ENCODE measurements around the gene BCKDHB.

BCKDHB gene

DNA sequence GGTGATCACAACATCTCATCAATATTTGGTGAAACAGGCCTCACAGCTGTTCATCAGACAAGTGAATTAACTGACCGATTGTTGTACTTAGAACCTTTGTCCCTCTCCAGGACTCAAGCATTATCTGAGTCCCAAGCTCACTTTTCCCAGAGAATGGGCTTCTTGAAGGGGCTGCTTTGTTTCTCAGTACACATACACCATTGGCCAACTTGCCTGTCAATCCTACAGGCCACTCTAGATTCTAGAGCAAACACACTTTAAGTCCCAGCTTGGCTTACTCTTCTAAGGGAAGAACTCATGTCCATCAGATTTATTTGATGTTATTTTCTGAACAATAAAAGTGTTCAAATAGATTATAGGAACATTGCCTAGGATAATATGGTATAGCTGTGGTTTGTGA is 249.5 kb downstream of the BCKDHB start:
- Histone ChIP-seq H3K9me3 (ENCODE audit: control insufficient read depth, insufficient read depth, low read length) (no peaks in the 10 kb centered on the region), H3K36me3 (ENCODE audit: insufficient read depth, low read length) (no peaks in the 10 kb centered on the region), H3K9ac (ENCODE audit: low read depth, low read length) (no peak overlapping the region), H3K4me1 (ENCODE audit: insufficient read depth, low read length) (no peaks in the 10 kb centered on the region)

DNA sequence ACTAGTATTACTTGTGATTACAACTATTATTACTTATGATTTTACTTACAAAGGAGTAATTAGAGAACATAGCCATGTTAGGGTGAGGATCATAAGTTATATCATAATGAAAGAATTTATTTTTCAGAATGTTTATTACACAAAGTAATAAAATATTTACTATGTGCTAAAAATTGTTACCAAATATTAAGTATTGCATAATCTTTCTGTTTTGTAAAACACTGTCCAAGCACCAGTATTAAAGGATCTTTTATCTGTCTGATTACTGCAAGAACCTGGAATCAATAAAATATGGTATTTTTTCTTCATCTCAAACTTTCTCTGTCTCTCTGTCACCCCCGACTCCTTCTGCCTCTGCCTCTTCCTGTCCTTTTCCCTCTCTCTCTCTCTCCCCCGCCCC is 250.1 kb downstream of the BCKDHB start:
- Histone ChIP-seq H3K9me3 (ENCODE audit: control insufficient read depth, insufficient read depth, low read length) (no peaks in the 10 kb centered on the region), H3K9ac (ENCODE audit: low read depth, low read length) (no peak overlapping the region), H3K36me3 (ENCODE audit: insufficient read depth, low read length) (no peaks in the 10 kb centered on the region), H3K4me1 (ENCODE audit: insufficient read depth, low read length) (no peaks in the 10 kb centered on the region)

DNA sequence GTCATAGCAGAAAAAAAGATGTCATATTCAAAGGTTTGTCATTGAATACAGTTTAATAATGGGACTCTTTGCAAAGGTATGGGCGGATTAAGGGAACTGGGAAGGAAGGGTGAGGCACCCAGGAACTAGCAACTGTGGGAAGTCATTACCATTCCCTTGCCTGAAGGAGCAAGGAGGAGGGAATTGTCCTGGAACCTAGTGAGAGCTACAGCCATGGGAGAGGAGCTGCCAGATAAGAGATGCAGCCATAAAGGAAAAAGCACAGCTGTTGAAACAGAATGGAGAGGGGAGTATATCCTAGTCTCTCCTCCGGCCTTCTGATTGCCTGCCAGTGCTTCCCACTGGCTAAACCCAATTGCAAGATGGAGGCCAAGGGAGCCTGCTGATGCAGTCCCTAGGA is 250.6 kb downstream of the BCKDHB start:
- H3K9ac ChIP-seq (ENCODE audit: low read depth, low read length): no peak overlapping the region
- H3K4me1 ChIP-seq (ENCODE audit: insufficient read depth, low read length): no peaks in the 10 kb centered on the region
- H3K36me3 ChIP-seq (ENCODE audit: insufficient read depth, low read length): no peaks in the 10 kb centered on the region
- no peaks in the 10 kb centered on the region for H3K9me3 ChIP-seq (ENCODE audit: control insufficient read depth, insufficient read depth, low read length)

DNA sequence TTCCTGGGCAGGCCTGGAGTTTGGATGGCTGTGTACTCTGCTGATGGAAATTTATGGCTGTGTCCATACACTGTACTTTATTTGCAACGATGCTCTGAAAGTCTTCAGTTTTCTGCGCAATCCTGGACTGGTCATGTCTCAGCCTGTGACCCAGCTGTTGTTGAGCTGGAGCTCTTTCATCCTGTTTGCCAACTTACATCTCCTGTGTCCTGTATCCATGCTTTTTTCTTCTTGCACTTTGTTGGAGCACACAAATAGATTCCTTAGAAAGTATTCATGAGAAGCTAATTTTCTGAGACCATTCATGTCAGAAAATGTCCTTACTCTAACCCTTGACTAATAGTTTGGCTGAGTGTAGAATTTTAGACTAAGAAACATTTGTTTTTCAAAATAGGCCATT is 251.2 kb downstream of the BCKDHB start:
- H3K9ac ChIP-seq (ENCODE audit: low read depth, low read length): no peak overlapping the region
- H3K4me1 ChIP-seq (ENCODE audit: insufficient read depth, low read length): no peaks in the 10 kb centered on the region
- H3K36me3 ChIP-seq (ENCODE audit: insufficient read depth, low read length): no peaks in the 10 kb centered on the region
- no peaks in the 10 kb centered on the region for H3K9me3 ChIP-seq (ENCODE audit: control insufficient read depth, insufficient read depth, low read length)

DNA sequence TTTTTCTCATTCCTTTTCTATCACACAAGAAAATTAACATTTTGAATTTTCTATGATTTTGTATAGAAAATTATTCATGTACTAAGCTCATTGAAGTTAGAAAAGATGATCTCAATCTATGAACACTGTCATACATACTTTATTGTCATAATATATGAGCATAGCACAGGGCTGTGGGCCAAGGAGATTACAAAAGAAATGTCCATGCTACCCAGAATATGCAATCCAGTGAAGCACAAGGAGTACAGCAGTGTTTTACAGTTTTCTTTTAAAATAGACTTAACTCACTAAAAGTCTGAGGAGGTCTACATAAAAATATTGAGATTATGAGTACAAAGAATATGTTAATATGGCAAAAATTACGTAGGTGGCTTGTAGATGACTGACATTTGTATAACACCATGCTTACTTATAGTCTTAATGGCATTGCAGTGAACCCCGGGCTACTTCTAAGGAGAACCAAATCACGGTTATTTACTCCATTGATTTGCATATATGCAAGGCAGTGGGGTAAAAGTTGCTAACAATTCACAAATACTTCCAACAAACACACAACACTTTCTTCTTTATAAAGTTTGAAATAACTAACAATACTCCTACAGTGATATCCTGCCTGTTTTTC is 257.1 kb downstream of the BCKDHB start:
- no peak overlapping the region for H3K9ac ChIP-seq (ENCODE audit: low read depth, low read length)
- H3K4me1 ChIP-seq (ENCODE audit: insufficient read depth, low read length): no peaks in the 10 kb centered on the region
- H3K9me3 ChIP-seq (ENCODE audit: control insufficient read depth, insufficient read depth, low read length): no peaks in the 10 kb centered on the region
- no peaks in the 10 kb centered on the region for H3K36me3 ChIP-seq (ENCODE audit: insufficient read depth, low read length)

DNA sequence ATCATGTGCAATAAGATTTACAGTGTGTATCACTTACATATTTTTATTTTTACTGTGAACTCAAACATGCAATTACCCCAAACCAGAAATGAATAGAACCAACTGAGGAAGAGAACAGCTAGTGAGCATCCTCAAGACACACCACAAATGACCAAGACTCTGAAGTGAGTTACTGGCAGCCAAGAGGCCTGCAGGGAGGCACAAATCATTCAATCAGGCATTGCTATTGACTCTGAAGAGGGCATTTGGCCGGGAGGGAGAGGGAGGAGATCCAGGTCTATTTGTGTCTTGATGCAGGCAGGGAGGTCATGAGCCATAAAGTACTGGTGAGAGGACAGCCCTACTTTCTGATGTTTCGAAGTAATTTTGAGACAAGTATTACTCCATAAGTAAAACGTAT is 257.7 kb downstream of the BCKDHB start:
- Histone ChIP-seq H3K36me3 (ENCODE audit: insufficient read depth, low read length) (no peaks in the 10 kb centered on the region), H3K9ac (ENCODE audit: low read depth, low read length) (no peak overlapping the region), H3K9me3 (ENCODE audit: control insufficient read depth, insufficient read depth, low read length) (no peaks in the 10 kb centered on the region), H3K4me1 (ENCODE audit: insufficient read depth, low read length) (no peaks in the 10 kb centered on the region)

DNA sequence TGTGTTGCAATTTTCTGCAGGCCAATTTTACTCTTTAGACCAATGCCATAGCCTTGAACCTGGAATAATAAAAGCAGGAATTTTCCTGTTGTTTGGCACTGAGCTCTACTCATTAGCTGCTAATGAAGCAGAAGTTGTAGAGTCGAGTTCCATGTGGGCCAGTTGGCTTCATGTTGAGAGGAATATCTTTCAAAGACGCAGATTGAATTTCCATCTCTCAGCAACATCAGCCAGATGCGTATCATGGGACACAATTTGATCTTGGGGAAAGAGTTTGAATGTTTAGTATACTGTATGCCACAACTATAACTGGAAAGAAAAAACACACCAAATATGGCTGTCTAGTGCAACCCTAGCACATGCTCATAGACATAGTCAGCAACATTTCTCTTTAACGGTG is 259.6 kb downstream of the BCKDHB start:
- Histone ChIP-seq H3K9ac (ENCODE audit: low read depth, low read length) (no peak overlapping the region), H3K9me3 (ENCODE audit: control insufficient read depth, insufficient read depth, low read length) (no peaks in the 10 kb centered on the region), H3K36me3 (ENCODE audit: insufficient read depth, low read length) (no peaks in the 10 kb centered on the region), H3K4me1 (ENCODE audit: insufficient read depth, low read length) (no peaks in the 10 kb centered on the region)

DNA sequence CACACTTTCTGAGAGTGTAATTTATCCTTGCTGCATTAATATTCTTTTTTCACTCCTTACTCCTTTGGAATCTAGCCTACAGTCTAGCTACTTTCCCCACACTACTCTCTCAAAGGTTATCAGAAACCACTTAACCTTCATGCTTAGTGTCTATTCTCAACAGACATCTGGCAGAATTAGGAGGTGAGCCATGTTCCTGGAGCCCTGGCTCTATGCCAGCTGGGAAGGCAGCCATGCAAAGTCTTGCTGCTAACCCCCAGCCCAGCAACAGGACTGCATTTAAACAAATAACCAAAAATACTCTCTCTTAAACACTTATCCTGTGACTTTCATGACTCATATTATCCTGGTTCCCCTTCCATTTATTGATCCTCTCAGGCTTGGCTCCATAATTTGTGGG is 260.2 kb downstream of the BCKDHB start:
- no peaks in the 10 kb centered on the region for H3K9me3 ChIP-seq (ENCODE audit: control insufficient read depth, insufficient read depth, low read length)

DNA sequence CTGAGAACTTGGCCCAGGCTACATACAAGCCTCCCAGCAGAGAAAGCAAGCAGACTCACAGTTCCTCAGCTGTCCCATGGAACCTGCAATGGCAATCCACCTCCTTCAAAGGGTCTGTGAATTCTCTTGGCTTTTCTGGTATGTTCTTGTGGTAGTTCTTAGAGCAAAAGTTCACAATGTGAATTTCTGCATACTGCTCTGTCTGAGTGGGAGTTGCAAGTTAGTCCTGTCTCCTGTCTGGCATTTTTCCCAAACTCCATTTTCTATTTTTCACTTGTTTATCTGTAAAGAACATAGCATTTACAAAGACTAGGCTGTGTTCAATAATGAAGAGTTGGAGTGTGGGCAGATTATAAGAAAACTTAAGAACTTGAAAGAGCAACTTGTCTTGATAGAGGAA is 269.9 kb downstream of the BCKDHB start:
- Histone ChIP-seq H3K9ac (ENCODE audit: low read depth, low read length) (no peak overlapping the region), H3K36me3 (ENCODE audit: insufficient read depth, low read length) (no peaks in the 10 kb centered on the region), H3K4me1 (ENCODE audit: insufficient read depth, low read length) (no peaks in the 10 kb centered on the region), H3K9me3 (ENCODE audit: control insufficient read depth, insufficient read depth, low read length) (no peaks in the 10 kb centered on the region)

More for the DNA sequence above, 260.2 kb downstream of the BCKDHB start:
- H3K9ac ChIP-seq (ENCODE audit: low read depth, low read length): no peak overlapping the region
- no peaks in the 10 kb centered on the region for H3K4me1 ChIP-seq (ENCODE audit: insufficient read depth, low read length)
- no peaks in the 10 kb centered on the region for H3K36me3 ChIP-seq (ENCODE audit: insufficient read depth, low read length)

DNA sequence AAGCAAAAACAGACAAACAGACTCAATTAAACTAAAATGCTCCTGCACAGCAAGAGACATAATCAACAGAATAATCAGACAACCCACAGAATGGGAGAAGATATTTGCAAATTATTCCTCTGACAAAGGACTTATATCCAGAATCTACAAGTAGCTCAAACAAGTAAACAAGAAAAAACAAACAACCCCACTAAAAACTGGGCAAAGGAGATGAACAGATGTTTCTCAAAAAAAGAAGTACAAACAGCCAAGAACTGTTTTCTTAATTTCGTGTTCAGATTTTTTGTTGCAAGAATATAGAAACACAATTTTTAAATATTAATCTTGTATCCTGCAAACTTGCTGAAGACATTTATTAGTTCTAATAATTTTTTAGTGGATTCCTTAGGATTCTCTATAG is 274.1 kb downstream of the BCKDHB start:
- Histone ChIP-seq H3K9me3 (ENCODE audit: control insufficient read depth, insufficient read depth, low read length) (no peaks in the 10 kb centered on the region), H3K9ac (ENCODE audit: low read depth, low read length) (no peak overlapping the region), H3K36me3 (ENCODE audit: insufficient read depth, low read length) (no peaks in the 10 kb centered on the region), H3K4me1 (ENCODE audit: insufficient read depth, low read length) (no peaks in the 10 kb centered on the region)

DNA sequence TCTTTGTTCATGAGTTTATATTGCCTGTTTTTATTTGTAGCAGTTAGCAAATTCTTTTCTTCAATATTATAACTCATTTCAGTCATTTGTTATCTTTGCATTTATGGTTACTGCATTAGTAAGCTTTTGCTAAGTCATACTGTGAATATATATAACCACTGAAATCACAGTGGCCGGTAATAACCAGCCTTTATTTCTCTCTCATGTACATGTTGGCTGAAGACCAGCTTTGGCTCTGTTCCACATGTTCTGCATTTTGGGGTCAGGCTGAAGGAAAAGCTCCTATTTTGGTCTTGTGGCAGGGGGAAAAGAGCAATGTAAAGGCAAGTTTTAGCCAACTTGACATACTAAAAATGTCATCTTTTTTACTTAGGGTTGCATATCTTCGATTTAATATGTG is 276.3 kb downstream of the BCKDHB start:
- H3K9ac ChIP-seq (ENCODE audit: low read depth, low read length): no peak overlapping the region
- H3K4me1 ChIP-seq (ENCODE audit: insufficient read depth, low read length): no peaks in the 10 kb centered on the region
- no peaks in the 10 kb centered on the region for H3K9me3 ChIP-seq (ENCODE audit: control insufficient read depth, insufficient read depth, low read length)
- H3K36me3 ChIP-seq (ENCODE audit: insufficient read depth, low read length): no peaks in the 10 kb centered on the region

DNA sequence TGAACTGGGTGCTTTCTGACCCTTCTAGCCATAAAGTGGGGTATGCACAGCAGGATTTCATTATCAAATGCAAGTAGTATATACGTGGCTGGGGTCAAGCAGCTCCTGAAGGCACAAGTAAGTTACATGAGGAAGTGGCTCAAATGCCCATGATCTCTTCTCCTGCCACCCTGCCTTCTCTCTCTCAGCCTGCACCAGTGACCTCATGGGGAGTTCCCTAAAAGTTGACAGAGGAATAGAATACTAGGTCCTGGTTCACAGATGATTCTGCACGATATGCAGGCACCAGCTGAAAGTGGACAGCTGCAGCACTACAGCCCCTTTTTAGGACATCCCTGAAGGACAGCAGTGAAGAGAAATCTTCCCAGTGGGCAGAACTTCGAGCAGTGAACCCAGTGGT is 282.0 kb downstream of the BCKDHB start:
- H3K36me3 ChIP-seq (ENCODE audit: insufficient read depth, low read length): no peaks in the 10 kb centered on the region
- no peak overlapping the region for H3K9ac ChIP-seq (ENCODE audit: low read depth, low read length)
- no peaks in the 10 kb centered on the region for H3K4me1 ChIP-seq (ENCODE audit: insufficient read depth, low read length)
- no peaks in the 10 kb centered on the region; the same call in 1 of the 2 replicates for H3K9me3 ChIP-seq (ENCODE audit: control insufficient read depth, insufficient read depth, low read length)
